SK-N-MC (cell line): ENCODE results near the gene KIAA1191.
A peak's percentile ranks its signal among the peaks of the same experiment; 100 is the strongest.

Experiments used
- DNase-seq: peaks from one replicate; pipeline ENCODE4 v3.0.0-alpha.2; 2011; ENCODE audit warnings: low read depth, low spot score
- H3K27ac ChIP-seq: fragments of 200-600 bp; sonication (generic); 2 replicates; pipeline ENCODE4 v1.5.1; 2016; ENCODE audit warnings: mixed run types
- H3K36me3 ChIP-seq: fragments of 200-600 bp; sonication (generic); 2 replicates; pipeline ENCODE4 v1.6.1; 2017; ENCODE audit warnings: antibody characterized with exemption, low read length, mixed read lengths; ENCODE audit not compliant: insufficient read depth
- H3K4me3 ChIP-seq: fragments of 200-600 bp; sonication (generic); 2 replicates; pipeline ENCODE4 v1.5.1; 2016
- H3K9ac ChIP-seq: fragments of 200-600 bp; sonication (generic); 2 replicates; pipeline ENCODE4 v1.8.0; 2017; ENCODE audit warnings: mixed run types, mixed read lengths; ENCODE audit not compliant: insufficient read length
- H3K9me3 ChIP-seq: fragments of 200-600 bp; sonication (generic); 2 replicates; pipeline ENCODE4 v1.6.1; 2017; ENCODE audit warnings: low read depth, mild to moderate bottlenecking, antibody characterized with exemption, low read length, moderate library complexity, mixed read lengths
- EZH2 ChIP-seq: fragments of 200-600 bp; sonication (generic); IDR thresholded peaks from one replicate; pipeline ENCODE4 v1.6.1; 2017; ENCODE audit warnings: antibody characterized with exemption
- FOXP2 ChIP-seq: optimal IDR thresholded peaks from 2 replicates; pipeline ENCODE3; 2011; ENCODE audit warnings: mild to moderate bottlenecking, moderate library complexity; ENCODE audit not compliant: insufficient read depth; ENCODE audit errors: extremely low read length, control extremely low read depth
- POLR2AphosphoS5 ChIP-seq: IDR thresholded peaks from 2 replicates; pipeline ENCODE4 v1.6.1; 2012; ENCODE audit warnings: mild to moderate bottlenecking, low read depth, low read length, borderline replicate concordance

KIAA1191 gene

GRCh38 chr5:176405656-176406435, 44.3 kb upstream of the KIAA1191 start:
- Histone ChIP-seq H3K9me3 (no peaks in the 10 kb centered on the region), H3K4me3 (no peak overlapping the region), H3K9ac (no peak overlapping the region), H3K36me3 (no peaks in the 10 kb centered on the region), H3K27ac (no peak overlapping the region)
- DNase-seq, result no peak
- TF ChIP-seq POLR2AphosphoS5, result no peak
- no peak for TF ChIP-seq EZH2
- TF ChIP-seq FOXP2, result no peak

GRCh38 chr5:176401281-176402205, 40.0 kb upstream of the KIAA1191 start:
- H3K27ac ChIP-seq, result no peak overlapping the region
- H3K4me3 ChIP-seq, result no peak overlapping the region
- no peak overlapping the region for H3K9ac ChIP-seq
- no peaks in the 10 kb centered on the region for H3K36me3 ChIP-seq
- DNase-seq, result no peak
- no peaks in the 10 kb centered on the region for H3K9me3 ChIP-seq
- TF ChIP-seq FOXP2, result no peak
- TF ChIP-seq POLR2AphosphoS5, result no peak
- TF ChIP-seq EZH2, result no peak

- TF ChIP-seq FOXP2 (no peak), POLR2AphosphoS5 (no peak), EZH2 (no peak)
- Histone ChIP-seq H3K9me3 (no peaks in the 10 kb centered on the region), H3K27ac (no peak overlapping the region), H3K9ac (no peak overlapping the region), H3K4me3 (no peak overlapping the region), H3K36me3 (no peaks in the 10 kb centered on the region)
- DNase-seq, result no peak
Observed at GRCh38 chr5:176400382-176401156, 39.0 kb upstream of the KIAA1191 start.

- Histone ChIP-seq H3K36me3 (no peaks in the 10 kb centered on the region), H3K9ac (no peak overlapping the region), H3K4me3 (no peak overlapping the region), H3K9me3 (no peaks in the 10 kb centered on the region), H3K27ac (no peak overlapping the region)
- DNase-seq, result no peak
- TF ChIP-seq POLR2AphosphoS5 (no peak), EZH2 (no peak), FOXP2 (no peak)
Observed at GRCh38 chr5:176397736-176398420, 36.3 kb upstream of the KIAA1191 start.

GRCh38 chr5:176396330-176396729, 34.8 kb upstream of the KIAA1191 start:
- no peaks in the 10 kb centered on the region for H3K36me3 ChIP-seq
- no peak overlapping the region for H3K27ac ChIP-seq
- H3K9ac ChIP-seq, result peak overlapping the region; percentile 45
- no peak for DNase-seq
- no peak overlapping the region for H3K4me3 ChIP-seq
- H3K9me3 ChIP-seq, result no peaks in the 10 kb centered on the region
- TF ChIP-seq POLR2AphosphoS5 (no peak), EZH2 (no peak), FOXP2 (no peak)

- peaks cover 2% of the 10 kb centered on the region; the same call in 1 of the 2 replicates for H3K36me3 ChIP-seq
- no peak overlapping the region for H3K27ac ChIP-seq
- H3K9ac ChIP-seq, result no peak overlapping the region
- no peak for DNase-seq
- no peaks in the 10 kb centered on the region for H3K9me3 ChIP-seq
- TF ChIP-seq FOXP2 (no peak), POLR2AphosphoS5 (no peak), EZH2 (no peak)
- no peak overlapping the region for H3K4me3 ChIP-seq
Observed at GRCh38 chr5:176394881-176395675, 33.5 kb upstream of the KIAA1191 start.

- no peak overlapping the region for H3K4me3 ChIP-seq
- no peak overlapping the region for H3K9ac ChIP-seq
- peaks cover 3% of the 10 kb centered on the region; the same call in 1 of the 2 replicates for H3K36me3 ChIP-seq
- H3K9me3 ChIP-seq, result no peaks in the 10 kb centered on the region
- H3K27ac ChIP-seq, result no peak overlapping the region
- DNase-seq, result no peak
- no peak for TF ChIP-seq POLR2AphosphoS5
- TF ChIP-seq FOXP2, result no peak
- no peak for TF ChIP-seq EZH2
Observed at GRCh38 chr5:176394096-176394495, 32.5 kb upstream of the KIAA1191 start.
